Subcutaneous adipose tissue (tissue), 4 donors: Measurements from ENCODE around the gene GNL3. TPM values are rescaled to one million over a fixed set of nuclear protein-coding genes. Genes with fewer than 3 reads are reported as not detected.

Experiments
- CTCF ChIP-seq: fragments of 450-650 bp; IDR thresholded peaks from one replicate; pipeline ENCODE4 v1.5.1; 2016; ENCODE audit warnings: low read depth, mild to moderate bottlenecking, control low read depth, antibody characterized with exemption, moderate library complexity
- total RNA-seq, 4 donors: library from RNA; depleted of rRNA; stranded (reverse); fragments of >200 nt; gene quantifications; one replicate each; pipeline ENCODE4 v1.1.0, GENCODE V29; 2016

Gene GNL3
- total RNA-seq, 4 donors from 2014 or later = 37.3 to 90.5 (median 59.5) TPM

GRCh38 chr3:52681596-52681995 lies 4.2 kb upstream of the GNL3 start:
- TF ChIP-seq CTCF = no peak

GRCh38 chr3:52682016-52682415 lies 3.8 kb upstream of the GNL3 start:
- no peak for TF ChIP-seq CTCF

GRCh38 chr3:52683611-52684010 lies 2.2 kb upstream of the GNL3 start:
- no peak for TF ChIP-seq CTCF

GRCh38 chr3:52684184-52684583 lies 1.6 kb upstream of the GNL3 start:
- no peak for TF ChIP-seq CTCF

GRCh38 chr3:52685285-52685708 lies 535 bp upstream of the GNL3 start:
- no peak for TF ChIP-seq CTCF

GRCh38 chr3:52688266-52688665 lies 2.4 kb downstream of the GNL3 start:
- TF ChIP-seq CTCF = no peak

- no peak for TF ChIP-seq CTCF
These were observed 3.3 kb downstream of the GNL3 start for GRCh38 chr3:52689151-52689550.
